ENCODE results near the gene NDUFV3. TPM values are rescaled to one million over a fixed set of nuclear protein-coding genes. Genes with fewer than 3 reads are reported as not detected.

NDUFV3 gene
- total RNA-seq = 10 to 100 TPM; 49.9 to 62.9 (median 51.1) TPM

GRCh38 chr21:42892931-42893755, at the start of gene NDUFV3:
Gene NDUFV3 (plus strand): TSS chr21:42893309. CDS start chr21:42893334, 25 bp downstream.
- peak within 1 kb of the TSS; percentile 63 to 82 (median 63) for H3K4me3 ChIP-seq
- no peaks in the 10 kb centered on the region for H3K9me3 ChIP-seq
- H3K27ac ChIP-seq = peak within 1 kb of the TSS; percentile 92 to 94
- no peaks in the 10 kb centered on the region for H3K27me3 ChIP-seq
- intact Hi-C loops (cut with DNase I; ENCODE audit: low total_unique reads) = no loop called here
- H3K36me3 ChIP-seq = no peaks in the 10 kb centered on the region
- no peaks in the 10 kb centered on the region for H3K4me1 ChIP-seq
- peak; percentile 84 to 92 (median 88) for TF ChIP-seq POLR2AphosphoS5 (IDR thresholded peaks at IDR 0.05)
- peak; percentile 86 for TF ChIP-seq POLR2A (IDR thresholded peaks at IDR 0.05)
- no peak for TF ChIP-seq CTCF (IDR thresholded peaks at IDR 0.05)
- peak; percentile 100 for DNase-seq (ENCODE audit: low spot score in 2 of 2)

GRCh38 chr21:42844411-42845113, 48.5 kb upstream of the NDUFV3 start:
- Histone ChIP-seq H3K36me3 (no peaks in the 10 kb centered on the region), H3K4me3 (no peak overlapping the region), H3K9me3 (no peaks in the 10 kb centered on the region), H3K4me1 (no peaks in the 10 kb centered on the region), H3K27me3 (no peaks in the 10 kb centered on the region), H3K27ac (peak overlapping the region; percentile 32 to 60)
- DNase-seq (ENCODE audit: low spot score in 2 of 2) = peak in 1 of 2 donors; percentile 62
- no peak for TF ChIP-seq POLR2A (IDR thresholded peaks at IDR 0.05)
- no peak for TF ChIP-seq POLR2AphosphoS5 (IDR thresholded peaks at IDR 0.05)
- TF ChIP-seq CTCF (IDR thresholded peaks at IDR 0.05) = no peak
- intact Hi-C loops (cut with DNase I; ENCODE audit: low total_unique reads) = no loop called here

GRCh38 chr21:42845296-42845965, 47.7 kb upstream of the NDUFV3 start:
- Histone ChIP-seq H3K36me3 (no peaks in the 10 kb centered on the region), H3K4me3 (no peak overlapping the region), H3K4me1 (no peaks in the 10 kb centered on the region), H3K27me3 (no peaks in the 10 kb centered on the region), H3K9me3 (no peaks in the 10 kb centered on the region), H3K27ac (peak overlapping the region; percentile 32 to 60)
- no peak for DNase-seq (ENCODE audit: low spot score in 2 of 2)
- TF ChIP-seq POLR2A (IDR thresholded peaks at IDR 0.05) = no peak
- no peak for TF ChIP-seq POLR2AphosphoS5 (IDR thresholded peaks at IDR 0.05)
- TF ChIP-seq CTCF (IDR thresholded peaks at IDR 0.05) = no peak
- intact Hi-C loops (cut with DNase I; ENCODE audit: low total_unique reads) = no loop called here

- Histone ChIP-seq H3K9me3 (no peaks in the 10 kb centered on the region), H3K27me3 (no peaks in the 10 kb centered on the region), H3K27ac (no peak overlapping the region), H3K4me1 (no peaks in the 10 kb centered on the region), H3K36me3 (no peaks in the 10 kb centered on the region), H3K4me3 (no peak overlapping the region)
- peak in 1 of 2 donors; percentile 44 for DNase-seq (ENCODE audit: low spot score in 2 of 2)
- intact Hi-C loops (cut with DNase I; ENCODE audit: low total_unique reads) = no loop called here
- no peak for TF ChIP-seq POLR2AphosphoS5 (IDR thresholded peaks at IDR 0.05)
- TF ChIP-seq CTCF (IDR thresholded peaks at IDR 0.05) = no peak
- no peak for TF ChIP-seq POLR2A (IDR thresholded peaks at IDR 0.05)
Observed at GRCh38 chr21:42846221-42846620, 46.9 kb upstream of the NDUFV3 start.

All from breast epithelium (tissue), 4 donors.